DND-41 (cell line): ENCODE results near the gene PRXL2B.

Source experiments
- ATAC-seq: fragments of 200-7000 bp; cut with Tn5 transposase; 3 replicates; pipeline ENCODE4 v1.9.1; 2021; ENCODE audit warnings: low read depth; ENCODE audit not compliant: insufficient read depth
- DNase-seq: peaks from one replicate; pipeline ENCODE4 v3.0.0-alpha.2; 2020
- H2AFZ ChIP-seq: 2 replicates; pipeline ENCODE4 v1.6.0; 2012; ENCODE audit warnings: low read depth, low read length
- H3K27ac ChIP-seq: 2 replicates; pipeline ENCODE4 v1.5.1; 2012; ENCODE audit warnings: low read length, inconsistent platforms
- H3K27me3 ChIP-seq: fragments of 200-600 bp; sonication (generic); 2 replicates; pipeline ENCODE4 v1.6.0; 2012; ENCODE audit warnings: low read length, mild to moderate bottlenecking, inconsistent platforms; ENCODE audit not compliant: insufficient read depth, poor library complexity
- H3K36me3 ChIP-seq: 2 replicates; pipeline ENCODE4 v1.5.1; 2012; ENCODE audit warnings: low read length, inconsistent platforms; ENCODE audit not compliant: insufficient read depth
- H3K4me1 ChIP-seq: 2 replicates; pipeline ENCODE4 v1.5.1; 2012; ENCODE audit warnings: mild to moderate bottlenecking, low read length; ENCODE audit not compliant: insufficient read depth
- H3K4me2 ChIP-seq: 2 replicates; pipeline ENCODE4 v1.6.0; 2012; ENCODE audit warnings: mild to moderate bottlenecking, moderate library complexity, low read length, inconsistent platforms; ENCODE audit not compliant: insufficient read depth
- H3K4me3 ChIP-seq, 2 experiments: fragments of 200-600 bp in 1 of 2; shearing (Covaris generic) in 1 of 2; 2 replicates each; pipeline ENCODE4 v1.5.1; 2012 to 2016; ENCODE audit warnings: inconsistent platforms in 2 of 2, low read length in 2 of 2, mild to moderate bottlenecking in 2 of 2, low read depth in 1 of 2, moderate library complexity in 1 of 2
- H3K79me2 ChIP-seq: 2 replicates; pipeline ENCODE4 v1.6.0; 2012; ENCODE audit warnings: low read length, inconsistent platforms; ENCODE audit not compliant: insufficient read depth
- H3K9ac ChIP-seq: 2 replicates; pipeline ENCODE4 v1.6.0; 2012; ENCODE audit warnings: low read depth, mild to moderate bottlenecking, inconsistent platforms, low read length, moderate library complexity
- H3K9me3 ChIP-seq: 2 replicates; pipeline ENCODE4 v1.5.1; 2012; ENCODE audit warnings: low read length, moderate library complexity, mild to moderate bottlenecking, inconsistent platforms; ENCODE audit not compliant: insufficient read depth, severe bottlenecking
- H4K20me1 ChIP-seq: 2 replicates; pipeline ENCODE4 v1.6.0; 2012; ENCODE audit warnings: low read length; ENCODE audit not compliant: insufficient read depth
- EZH2 ChIP-seq: IDR thresholded peaks from 3 replicates; pipeline ENCODE4 v1.6.1; 2012; ENCODE audit warnings: borderline replicate concordance, low read depth, mild to moderate bottlenecking, moderate library complexity, low read length, inconsistent platforms; ENCODE audit not compliant: severe bottlenecking
- TF ChIP-seq, protein P1 (sequence below): IDR thresholded peaks from 2 replicates; pipeline ENCODE4 v1.5.1; 2012; ENCODE audit warnings: borderline replicate concordance, low read length, moderate library complexity, mild to moderate bottlenecking; ENCODE audit not compliant: poor library complexity, severe bottlenecking; ENCODE audit errors: extremely low read depth

PRXL2B gene

DNA sequence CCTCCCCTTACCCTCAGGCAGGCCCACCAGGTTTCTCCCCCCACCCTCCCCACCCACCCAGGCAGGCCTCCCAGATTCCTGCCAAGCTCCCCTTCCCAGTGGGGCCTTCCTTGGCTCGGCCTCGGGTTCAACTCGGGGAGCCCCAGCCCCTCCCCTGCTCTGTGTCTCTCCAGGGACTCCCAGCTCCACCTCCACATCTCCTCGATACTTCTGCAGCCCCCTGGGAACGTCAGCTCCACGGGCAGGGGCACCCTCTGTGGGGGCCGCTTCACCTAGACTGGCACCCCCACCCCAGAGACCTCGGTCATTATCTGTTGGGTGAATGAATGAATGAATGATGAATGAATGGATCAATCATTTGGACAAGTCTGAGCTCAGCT lies 45.5 kb downstream of the PRXL2B start:
- H3K9ac ChIP-seq = no peak overlapping the region
- H3K4me1 ChIP-seq = no peaks in the 10 kb centered on the region
- no peak for TF ChIP-seq EZH2
- TF ChIP-seq, protein P1, sequence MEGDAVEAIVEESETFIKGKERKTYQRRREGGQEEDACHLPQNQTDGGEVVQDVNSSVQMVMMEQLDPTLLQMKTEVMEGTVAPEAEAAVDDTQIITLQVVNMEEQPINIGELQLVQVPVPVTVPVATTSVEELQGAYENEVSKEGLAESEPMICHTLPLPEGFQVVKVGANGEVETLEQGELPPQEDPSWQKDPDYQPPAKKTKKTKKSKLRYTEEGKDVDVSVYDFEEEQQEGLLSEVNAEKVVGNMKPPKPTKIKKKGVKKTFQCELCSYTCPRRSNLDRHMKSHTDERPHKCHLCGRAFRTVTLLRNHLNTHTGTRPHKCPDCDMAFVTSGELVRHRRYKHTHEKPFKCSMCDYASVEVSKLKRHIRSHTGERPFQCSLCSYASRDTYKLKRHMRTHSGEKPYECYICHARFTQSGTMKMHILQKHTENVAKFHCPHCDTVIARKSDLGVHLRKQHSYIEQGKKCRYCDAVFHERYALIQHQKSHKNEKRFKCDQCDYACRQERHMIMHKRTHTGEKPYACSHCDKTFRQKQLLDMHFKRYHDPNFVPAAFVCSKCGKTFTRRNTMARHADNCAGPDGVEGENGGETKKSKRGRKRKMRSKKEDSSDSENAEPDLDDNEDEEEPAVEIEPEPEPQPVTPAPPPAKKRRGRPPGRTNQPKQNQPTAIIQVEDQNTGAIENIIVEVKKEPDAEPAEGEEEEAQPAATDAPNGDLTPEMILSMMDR = no peak
- DNase-seq (no peak), ATAC-seq (no peak)
- no peaks in the 10 kb centered on the region for H3K27me3 ChIP-seq
- H3K36me3 ChIP-seq = no peaks in the 10 kb centered on the region
- no peak overlapping the region for H3K27ac ChIP-seq
- H3K9me3 ChIP-seq = peaks cover 15% of the 10 kb centered on the region
- H3K79me2 ChIP-seq = no peaks in the 10 kb centered on the region
- no peak overlapping the region for H2AFZ ChIP-seq
- no peaks in the 10 kb centered on the region for H4K20me1 ChIP-seq
- no peak overlapping the region for H3K4me3 ChIP-seq
- no peak overlapping the region for H3K4me2 ChIP-seq

DNA sequence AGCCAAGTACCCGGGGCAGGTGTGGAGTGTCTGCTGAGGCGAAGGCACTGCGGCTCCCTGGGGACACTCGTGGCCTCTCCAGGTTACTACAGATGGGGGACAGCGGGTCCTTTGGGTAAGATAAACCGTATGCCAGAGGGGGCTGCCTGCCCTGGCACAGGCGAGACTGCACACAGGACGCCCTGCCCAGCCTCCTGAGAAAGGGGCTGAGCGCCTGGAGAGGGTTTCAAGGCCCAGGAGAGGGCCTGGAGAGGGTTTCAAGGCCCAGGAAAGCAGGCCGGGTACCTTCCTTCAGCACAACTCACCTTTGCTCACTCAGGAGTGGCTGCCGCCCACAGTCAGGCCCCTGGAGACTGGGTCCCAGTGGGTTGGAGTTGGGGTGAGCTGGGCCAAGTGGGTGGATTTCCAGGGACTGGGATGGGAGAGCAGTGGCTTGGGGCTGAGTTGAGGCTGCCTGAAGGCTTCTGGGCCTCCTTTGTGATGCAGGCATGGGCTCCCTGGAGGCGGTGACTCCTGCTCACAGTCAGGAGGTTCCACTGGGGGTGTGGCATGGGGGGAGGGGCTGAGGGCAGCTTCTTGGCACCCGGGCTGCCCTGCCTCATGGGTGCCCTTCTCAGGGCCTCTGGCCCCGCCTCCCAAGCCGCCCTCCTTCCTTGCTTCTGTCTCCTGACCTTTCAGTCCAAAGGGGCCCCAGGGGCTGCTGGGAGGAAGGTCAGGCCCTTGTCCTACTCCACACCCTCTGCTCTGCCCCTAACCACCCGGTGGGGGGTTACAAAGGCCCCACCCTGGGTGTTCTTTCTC lies 46.2 kb downstream of the PRXL2B start, which contains the start of gene MMEL1:
Gene MMEL1 (minus strand): TSS at position 456 of the 801 bp plus-strand sequence. CDS start 3,532 bp downstream, outside the sequence.
- Histone ChIP-seq H3K27me3 (no peaks in the 10 kb centered on the region), H4K20me1 (no peaks in the 10 kb centered on the region), H3K9me3 (peaks cover 22% of the 10 kb centered on the region), H3K9ac (no peak within 1 kb of the TSS), H2AFZ (no peak within 1 kb of the TSS), H3K36me3 (no peaks in the 10 kb centered on the region), H3K79me2 (no peaks in the 10 kb centered on the region), H3K4me1 (no peaks in the 10 kb centered on the region), H3K4me3 (no peak within 1 kb of the TSS), H3K27ac (no peak within 1 kb of the TSS), H3K4me2 (no peak within 1 kb of the TSS)
- TF ChIP-seq, protein P1 = no peak
- no peak for TF ChIP-seq EZH2
- DNase-seq = no peak
- ATAC-seq = no peak

DNA sequence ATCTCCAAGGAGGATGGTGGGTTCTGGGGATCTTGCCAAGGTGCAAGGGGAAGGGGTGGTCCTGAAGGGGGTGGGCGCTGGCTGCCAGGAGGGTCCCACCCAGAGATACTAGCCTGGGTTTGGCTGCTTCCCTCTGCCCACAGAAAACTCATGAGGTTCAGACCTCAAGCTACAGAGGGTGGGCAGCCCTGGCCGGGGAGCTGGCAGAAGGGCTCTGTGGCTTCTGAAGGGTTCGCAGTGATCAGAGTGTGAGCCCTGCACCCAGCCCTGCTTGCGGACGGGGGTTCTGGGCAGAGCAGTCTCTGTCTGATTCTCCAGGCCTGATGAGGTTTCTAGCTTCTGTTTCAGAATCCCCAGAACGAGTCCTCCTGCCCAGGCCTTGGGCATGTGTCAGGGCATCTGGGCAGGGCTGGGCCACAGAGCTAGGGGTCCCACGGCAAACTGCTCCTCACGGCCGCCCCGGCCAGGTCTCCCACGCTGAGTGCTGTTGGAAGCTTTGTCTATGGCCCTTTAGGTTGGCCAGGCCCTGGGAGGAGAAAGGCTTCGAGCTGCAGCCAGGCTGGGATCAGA lies 46.9 kb downstream of the PRXL2B start:
- Histone ChIP-seq H3K36me3 (no peaks in the 10 kb centered on the region), H3K27me3 (no peaks in the 10 kb centered on the region), H3K9me3 (peaks cover 24% of the 10 kb centered on the region), H3K27ac (no peak overlapping the region), H3K4me1 (no peaks in the 10 kb centered on the region), H3K9ac (no peak overlapping the region), H3K4me2 (no peak overlapping the region), H2AFZ (no peak overlapping the region), H4K20me1 (no peaks in the 10 kb centered on the region), H3K79me2 (no peaks in the 10 kb centered on the region), H3K4me3 (no peak overlapping the region)
- ATAC-seq (no peak), DNase-seq (no peak)
- TF ChIP-seq, protein P1 = no peak
- TF ChIP-seq EZH2 = no peak
